IgD-negative memory B cell (primary cell): ENCODE data around the gene MISP3. TPM values are rescaled to one million over a fixed set of nuclear protein-coding genes. Genes with fewer than 3 reads are reported as not detected.

Source experiments
- H3K27ac Mint-ChIP-seq, 3 donors: one replicate each; pipeline ENCODE4 v1.8.0; 2020 to 2022; ENCODE audit warnings: mild to moderate bottlenecking in 3 of 3, mixed read lengths in 3 of 3, moderate library complexity in 1 of 3
- H3K27me3 Mint-ChIP-seq: one replicate; pipeline ENCODE4 v1.8.0; 2021; ENCODE audit warnings: mixed read lengths
- H3K36me3 Mint-ChIP-seq: one replicate; pipeline ENCODE4 v1.8.0; 2020; ENCODE audit warnings: mild to moderate bottlenecking, mixed read lengths
- H3K4me1 Mint-ChIP-seq, 3 donors: one replicate each; pipeline ENCODE4 v1.8.0; 2020 to 2022; ENCODE audit warnings: mixed read lengths in 3 of 3, mild to moderate bottlenecking in 1 of 3
- H3K4me3 Mint-ChIP-seq, 4 donors: one replicate each; pipeline ENCODE4 v1.8.0; 2020 to 2022; ENCODE audit warnings: mild to moderate bottlenecking in 4 of 4, mixed read lengths in 4 of 4, moderate library complexity in 3 of 4
- H3K9me3 Mint-ChIP-seq, 3 donors: one replicate each; pipeline ENCODE4 v1.8.0; 2020 to 2021; ENCODE audit warnings: mixed read lengths in 3 of 3, mild to moderate bottlenecking in 1 of 3
- polyA plus RNA-seq: library from polyadenylated mRNA; unstranded; fragments of 300-500 nt; fragmentation: Illumina TruSeq; gene quantifications from one replicate; pipeline ENCODE4 v1.2.3, GENCODE V29; 2021

MISP3 gene
- polyA plus RNA-seq, 1 donor from 2014 or later: 0.16 TPM

DNA sequence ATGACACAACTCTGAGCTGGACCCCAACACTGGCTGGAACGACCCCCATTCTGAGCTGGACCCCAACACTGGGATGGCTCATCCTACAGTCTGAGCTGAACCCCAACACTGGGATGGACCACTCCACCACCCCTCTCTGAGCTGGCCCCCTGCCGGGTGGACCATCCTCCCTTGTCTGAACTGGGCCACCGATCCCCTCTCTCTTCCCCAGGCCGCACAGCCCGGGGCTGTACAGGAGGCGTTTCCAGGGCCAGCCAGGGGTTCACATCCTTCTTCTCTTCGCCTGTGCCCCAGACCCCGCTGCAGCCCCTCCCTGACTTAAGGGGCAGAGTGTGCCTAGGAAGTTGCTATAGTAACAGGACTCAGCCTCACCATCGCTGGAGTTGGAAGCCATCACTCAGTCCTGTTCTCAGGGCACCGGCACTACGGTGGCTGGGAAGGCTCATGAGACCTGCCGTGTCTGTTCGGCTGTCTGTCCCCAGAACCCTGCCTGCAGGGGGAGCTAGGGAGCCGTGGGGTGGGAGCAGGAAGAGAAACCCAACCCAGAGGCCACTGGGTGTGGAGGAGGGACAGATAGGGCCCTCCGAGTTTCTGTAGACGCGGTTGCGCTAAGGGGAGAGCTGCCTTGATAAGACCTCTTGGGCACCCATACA lies 41.3 kb downstream of the MISP3 start:
- Mint-ChIP-seq H3K9me3 (no peaks in the 10 kb centered on the region), H3K36me3 (peaks cover 1% of the 10 kb centered on the region), H3K27me3 (no peaks in the 10 kb centered on the region), H3K4me1 (peaks cover 23 to 28% (median 24%) of the 10 kb centered on the region in 3 donors), H3K4me3 (peak overlapping the region in 1 of 4 donors; percentile 12), H3K27ac (peak overlapping the region in 1 of 3 donors; percentile 41)

GRCh38 chr19:14114439-14114838 lies 41.9 kb downstream of the MISP3 start:
- Mint-ChIP-seq H3K4me1 (peaks cover 24 to 33% (median 27%) of the 10 kb centered on the region in 3 donors), H3K9me3 (no peaks in the 10 kb centered on the region), H3K4me3 (peak overlapping the region in 1 of 4 donors; percentile 65), H3K27ac (peak overlapping the region in 2 of 3 donors; percentile 23 to 41), H3K27me3 (no peaks in the 10 kb centered on the region), H3K36me3 (peaks cover 1% of the 10 kb centered on the region)

DNA sequence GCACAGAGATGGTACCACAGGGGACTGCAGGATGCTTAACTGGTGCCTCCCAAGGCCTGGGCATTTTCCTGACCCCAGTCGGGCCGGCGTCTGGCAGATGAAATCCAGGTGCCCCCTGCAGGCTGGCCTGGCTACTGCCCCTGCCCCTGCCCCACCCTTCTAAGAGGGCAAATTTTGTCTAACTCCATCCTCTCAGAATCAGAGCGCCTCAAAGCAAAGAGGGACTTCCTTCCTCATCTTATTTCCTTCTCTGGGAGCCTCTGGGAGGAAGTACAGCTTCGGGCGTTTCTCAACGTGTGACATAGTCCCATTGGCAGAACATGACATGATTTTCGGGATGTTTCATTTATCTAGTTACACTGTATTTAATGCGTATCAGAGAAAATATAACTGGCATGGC lies 42.3 kb downstream of the MISP3 start:
- H3K9me3 Mint-ChIP-seq: no peaks in the 10 kb centered on the region
- no peaks in the 10 kb centered on the region for H3K27me3 Mint-ChIP-seq
- H3K36me3 Mint-ChIP-seq: peaks cover 1% of the 10 kb centered on the region
- peak overlapping the region in 2 of 4 donors; percentile 60 to 65 for H3K4me3 Mint-ChIP-seq
- peaks cover 24 to 33% (median 27%) of the 10 kb centered on the region in 3 donors for H3K4me1 Mint-ChIP-seq
- peak overlapping the region; percentile 23 to 67 (median 54) for H3K27ac Mint-ChIP-seq

DNA sequence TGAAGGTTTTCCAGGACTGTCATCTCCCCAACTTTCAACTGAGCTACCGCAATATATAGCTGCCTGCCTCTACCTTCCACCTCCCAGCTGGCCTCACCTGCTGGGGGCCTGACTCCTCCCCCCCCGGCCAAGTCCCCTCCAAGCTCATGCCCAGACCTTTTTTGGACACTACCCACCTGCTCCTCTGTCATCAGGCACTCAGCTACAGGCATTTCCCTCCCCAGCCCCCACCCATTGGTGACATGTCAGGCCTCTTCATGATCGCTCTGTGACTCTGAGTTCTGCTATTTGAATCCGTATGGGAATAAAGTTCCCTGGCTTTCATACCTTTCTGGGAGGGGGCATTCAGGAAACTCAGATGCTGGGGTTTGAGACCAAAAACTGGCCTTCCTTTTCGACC lies 43.2 kb downstream of the MISP3 start:
- Mint-ChIP-seq H3K27me3 (no peaks in the 10 kb centered on the region), H3K4me1 (peaks cover 24 to 33% (median 27%) of the 10 kb centered on the region in 3 donors), H3K27ac (peak overlapping the region in 1 of 3 donors; percentile 50), H3K4me3 (peak overlapping the region; percentile 78 to 92 (median 80)), H3K9me3 (no peaks in the 10 kb centered on the region), H3K36me3 (peaks cover 1% of the 10 kb centered on the region)

GRCh38 chr19:14116525-14116917 lies 43.9 kb downstream of the MISP3 start:
- peak overlapping the region; percentile 50 to 95 (median 63) for H3K27ac Mint-ChIP-seq
- no peaks in the 10 kb centered on the region for H3K27me3 Mint-ChIP-seq
- peaks cover 1% of the 10 kb centered on the region for H3K36me3 Mint-ChIP-seq
- H3K4me1 Mint-ChIP-seq: peaks cover 24 to 33% (median 27%) of the 10 kb centered on the region in 3 donors
- no peaks in the 10 kb centered on the region for H3K9me3 Mint-ChIP-seq
- H3K4me3 Mint-ChIP-seq: peak overlapping the region; percentile 78 to 95 (median 88)

- Mint-ChIP-seq H3K9me3 (no peaks in the 10 kb centered on the region), H3K27me3 (no peaks in the 10 kb centered on the region), H3K4me1 (peaks cover 24 to 33% (median 27%) of the 10 kb centered on the region in 3 donors), H3K27ac (peak overlapping the region in 2 of 3 donors; percentile 66 to 95), H3K36me3 (peaks cover 1% of the 10 kb centered on the region), H3K4me3 (peak overlapping the region; percentile 78 to 95 (median 90))
Measured at GRCh38 chr19:14116918-14117578, 44.5 kb downstream of the MISP3 start.

GRCh38 chr19:14117668-14118164 lies 45.1 kb downstream of the MISP3 start, which contains the start of gene PRKACA:
PRKACA (minus strand) TSS chr19:14117762; CDS start chr19:14117547, 215 bp downstream.
- Mint-ChIP-seq H3K27me3 (no peaks in the 10 kb centered on the region), H3K36me3 (peaks cover 1% of the 10 kb centered on the region), H3K9me3 (no peaks in the 10 kb centered on the region), H3K4me3 (peak within 1 kb of the TSS; percentile 91 to 96 (median 96)), H3K27ac (peak within 1 kb of the TSS; percentile 92 to 98 (median 98)), H3K4me1 (peaks cover 24 to 33% (median 27%) of the 10 kb centered on the region in 3 donors)

DNA sequence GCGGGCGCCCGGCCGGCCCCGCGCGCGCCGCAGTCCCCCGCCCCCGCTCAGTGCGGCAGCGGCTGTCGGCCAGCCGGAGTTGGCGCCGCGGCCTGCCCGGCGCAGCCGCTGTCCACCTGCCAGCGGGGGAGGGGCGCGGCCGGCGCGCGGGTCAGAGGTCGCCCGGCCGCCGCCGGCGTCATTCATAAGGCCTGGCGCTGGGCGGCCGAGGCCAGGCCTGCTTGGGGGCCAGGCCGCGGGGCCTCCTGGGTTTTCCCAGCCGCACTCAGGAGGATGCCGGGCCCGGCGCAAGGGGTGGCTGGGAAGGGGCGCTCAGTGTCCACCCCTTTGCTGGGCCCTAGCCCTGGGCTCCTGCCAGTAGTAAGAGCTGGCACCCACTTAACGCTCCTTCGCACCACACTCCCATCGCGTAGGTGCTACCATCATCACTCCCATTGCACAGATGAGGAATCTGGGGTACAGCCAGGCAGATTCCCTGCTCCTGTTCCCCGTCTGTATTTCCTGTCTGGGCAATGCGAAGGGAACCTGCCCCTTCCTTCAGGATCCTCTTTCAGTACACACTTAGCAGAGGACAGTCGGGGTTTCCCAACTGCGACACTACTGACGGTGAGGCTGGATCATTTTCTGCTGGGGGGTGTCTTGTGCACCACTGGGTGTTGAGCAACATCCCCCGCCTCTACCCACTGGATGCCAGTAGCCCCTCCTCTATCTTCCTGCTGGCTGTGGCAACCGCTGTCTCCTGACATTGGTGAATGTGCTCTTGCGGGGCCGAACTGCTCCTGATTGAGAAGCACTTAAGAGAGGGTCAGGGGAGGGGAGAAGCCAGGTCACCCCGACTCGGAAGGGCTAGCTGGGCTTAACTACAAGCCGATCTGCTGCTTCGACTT lies 45.8 kb downstream of the MISP3 start:
- Mint-ChIP-seq H3K9me3 (no peaks in the 10 kb centered on the region), H3K27me3 (no peaks in the 10 kb centered on the region), H3K4me1 (peaks cover 24 to 33% (median 25%) of the 10 kb centered on the region in 3 donors), H3K4me3 (peak overlapping the region; percentile 86 to 95 (median 95)), H3K36me3 (peaks cover 1% of the 10 kb centered on the region), H3K27ac (peak overlapping the region; percentile 92 to 98 (median 98))

DNA sequence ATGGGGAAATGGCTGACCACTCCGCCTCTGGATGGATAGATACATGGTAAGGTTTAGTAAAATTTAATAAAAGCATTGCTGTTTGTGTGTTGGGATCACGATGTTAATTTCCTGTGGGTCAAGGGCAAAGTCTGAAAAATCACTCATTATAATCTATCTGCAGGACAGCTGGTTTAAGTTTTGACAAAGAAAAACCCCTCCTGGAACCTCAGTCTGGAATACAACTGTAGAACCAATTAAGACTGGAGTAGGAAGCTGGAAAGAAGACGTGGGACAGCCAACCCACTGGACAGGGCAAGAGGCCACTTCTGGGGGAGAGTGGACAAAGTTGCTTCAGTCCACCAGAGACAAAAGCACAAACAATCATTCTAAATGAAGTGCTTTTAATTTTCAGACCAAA lies 46.6 kb downstream of the MISP3 start:
- peaks cover 1% of the 10 kb centered on the region for H3K36me3 Mint-ChIP-seq
- no peaks in the 10 kb centered on the region for H3K27me3 Mint-ChIP-seq
- no peaks in the 10 kb centered on the region for H3K9me3 Mint-ChIP-seq
- H3K4me3 Mint-ChIP-seq: peak overlapping the region; percentile 66 to 95 (median 90)
- H3K4me1 Mint-ChIP-seq: peaks cover 24 to 33% (median 25%) of the 10 kb centered on the region in 3 donors
- H3K27ac Mint-ChIP-seq: peak overlapping the region; percentile 76 to 98 (median 92)

DNA sequence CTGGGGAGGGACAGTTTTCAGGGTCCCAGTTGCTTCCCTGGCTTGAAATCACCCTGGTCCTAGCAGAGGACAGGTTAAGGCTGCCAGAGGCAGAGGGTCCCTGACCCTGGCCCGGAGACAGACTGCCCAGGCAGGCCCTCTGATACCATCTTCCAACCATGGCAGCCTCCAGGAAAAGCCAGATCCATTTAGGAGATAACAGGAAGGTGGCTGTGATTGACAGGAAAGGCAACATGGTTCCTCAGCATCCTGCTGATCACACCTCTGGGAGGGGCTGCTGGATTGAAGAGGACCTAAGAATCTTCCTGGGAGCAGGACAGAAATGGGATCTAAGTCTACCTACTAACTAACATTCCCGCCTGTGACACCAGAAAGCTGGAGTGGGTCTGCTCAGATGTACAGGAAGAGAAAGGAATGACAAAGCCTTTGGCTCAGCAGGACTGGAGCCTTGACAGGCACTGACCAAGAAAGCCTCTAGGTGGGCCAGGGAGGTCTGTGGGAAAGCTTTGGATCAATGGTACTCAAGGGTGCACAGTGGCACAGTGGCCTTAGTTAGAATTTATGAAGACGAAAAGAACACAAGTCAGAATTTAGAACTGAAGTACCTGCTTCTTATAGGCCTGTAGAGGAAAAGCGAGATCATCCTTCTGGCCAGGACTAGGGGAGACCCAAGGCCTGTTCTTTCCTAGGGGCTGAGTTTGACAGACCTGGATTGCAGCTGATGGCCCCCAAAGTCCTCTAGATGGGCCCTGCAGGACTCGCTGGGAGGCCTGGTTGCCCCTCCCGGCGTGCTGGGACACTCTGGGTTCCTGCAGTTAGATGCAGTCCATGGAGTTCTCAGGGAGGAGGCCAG lies 47.3 kb downstream of the MISP3 start:
- Mint-ChIP-seq H3K36me3 (peaks cover 1% of the 10 kb centered on the region), H3K9me3 (no peaks in the 10 kb centered on the region), H3K4me3 (peak overlapping the region in 3 of 4 donors; percentile 25 to 86 (median 41)), H3K4me1 (peaks cover 21 to 29% (median 22%) of the 10 kb centered on the region in 3 donors), H3K27me3 (no peaks in the 10 kb centered on the region), H3K27ac (no peak overlapping the region)

- Mint-ChIP-seq H3K27me3 (no peaks in the 10 kb centered on the region), H3K36me3 (peaks cover 1% of the 10 kb centered on the region), H3K27ac (no peak overlapping the region), H3K9me3 (no peaks in the 10 kb centered on the region), H3K4me1 (peaks cover 18 to 23% (median 19%) of the 10 kb centered on the region in 3 donors), H3K4me3 (peak overlapping the region in 1 of 4 donors; percentile 41)
Measured at GRCh38 chr19:14120497-14120780, 47.9 kb downstream of the MISP3 start.

- H3K36me3 Mint-ChIP-seq: peaks cover 2% of the 10 kb centered on the region
- no peaks in the 10 kb centered on the region for H3K27me3 Mint-ChIP-seq
- no peak overlapping the region for H3K4me3 Mint-ChIP-seq
- H3K27ac Mint-ChIP-seq: peak overlapping the region in 1 of 3 donors; percentile 16
- H3K4me1 Mint-ChIP-seq: peaks cover 5 to 9% (median 8%) of the 10 kb centered on the region in 3 donors
- no peaks in the 10 kb centered on the region for H3K9me3 Mint-ChIP-seq
Measured at GRCh38 chr19:14122924-14123323, 50.3 kb downstream of the MISP3 start.
